Panc1 (cell line): Measurements from ENCODE around the gene VWA8. TPM values are rescaled to one million over a fixed set of nuclear protein-coding genes. Genes with fewer than 3 reads are reported as not detected.

Source experiments
- ATAC-seq: fragments of 200-7000 bp; cut with Tn5 transposase; 2 replicates; pipeline ENCODE4 v1.9.1; 2020; ENCODE audit warnings: mild to moderate bottlenecking, moderate library complexity
- BruUV-seq: library from RNA; stranded (reverse); fragments of 400-500 nt; replicated peaks from 2 replicates; lab custom pipeline; 2021; lab: Mats Ljungman, UMichigan
- CTCF ChIA-PET: fragments of 300-600 bp; sonication (Branson Sonifier 250); formaldehyde crosslinking; loops from one replicate; lab custom pipeline; 2022; ENCODE audit warnings: antibody characterized with exemption; lab: Charles Lee
- POLR2A ChIA-PET: fragments of 300-600 bp; sonication (Branson Sonifier 250); formaldehyde crosslinking; loops from one replicate; lab custom pipeline; 2022; ENCODE audit warnings: antibody characterized with exemption; lab: Charles Lee
- DNase-seq: peaks from one replicate; pipeline ENCODE4 v3.0.0-alpha.2; 2010; ENCODE audit warnings: low read depth, low spot score
- H3K27ac ChIP-seq: 2 replicates; pipeline ENCODE4 v1.5.1; 2011; ENCODE audit warnings: mild to moderate bottlenecking, low read length, inconsistent platforms
- H3K27me3 ChIP-seq: fragments of 200-500 bp; sonication (Bioruptor generic); 2 replicates; pipeline ENCODE4 v1.6.0; 2014; ENCODE audit warnings: low read length, inconsistent platforms; ENCODE audit not compliant: control insufficient read depth, insufficient read depth
- H3K36me3 ChIP-seq: fragments of 200-500 bp; sonication (Bioruptor generic); 2 replicates; pipeline ENCODE4 v1.5.1; 2014; ENCODE audit warnings: inconsistent platforms, mild to moderate bottlenecking, low read length, moderate library complexity; ENCODE audit not compliant: control insufficient read depth, insufficient read depth
- H3K4me1 ChIP-seq: 2 replicates; pipeline ENCODE4 v1.5.1; 2011; ENCODE audit warnings: inconsistent platforms, mild to moderate bottlenecking, low read length, moderate library complexity; ENCODE audit not compliant: control insufficient read depth, insufficient read depth
- H3K4me3 ChIP-seq, 2 experiments: 2 replicates each; pipeline ENCODE4 v1.5.1; 2011 to 2012; ENCODE audit warnings: low read depth in 2 of 2, low read length in 2 of 2, mild to moderate bottlenecking in 2 of 2, inconsistent platforms in 1 of 2, moderate library complexity in 1 of 2
- H3K9me3 ChIP-seq: fragments of 200-500 bp; sonication (Bioruptor generic); 2 replicates; pipeline ENCODE4 v1.5.1; 2014; ENCODE audit warnings: low read depth, mild to moderate bottlenecking, inconsistent platforms, low read length, moderate library complexity; ENCODE audit not compliant: control insufficient read depth, insufficient read depth
- POLR2AphosphoS5 ChIP-seq: IDR thresholded peaks from 2 replicates; pipeline ENCODE4 v1.6.1; 2012; ENCODE audit warnings: mild to moderate bottlenecking, low read depth, low read length, moderate library complexity
- SIN3A ChIP-seq: IDR thresholded peaks from 2 replicates; pipeline ENCODE4 v1.6.1; 2012; ENCODE audit warnings: low read depth, mild to moderate bottlenecking, low read length, moderate library complexity, borderline replicate concordance; ENCODE audit not compliant: insufficient read depth
- TCF7L2 ChIP-seq: IDR thresholded peaks from 2 replicates; pipeline ENCODE4 v1.6.1; 2011; ENCODE audit warnings: mild to moderate bottlenecking, low read depth, low read length, inconsistent platforms
- in situ Hi-C: cut with HindIII; loops from 2 replicates; pipeline ENCODE4 v1.10.0; 2016; ENCODE audit warnings: low sequenced_read_pairs, low pct_unique_long_range_greater_than_20kb
- intact Hi-C: fragments of 100-400 bp; cut with micrococcal nuclease; formaldehyde crosslinking; loops from one replicate; pipeline ENCODE4 v1.10.0; 2022; ENCODE audit not compliant: unreplicated experiment
- total RNA-seq: library from RNA; stranded (reverse); gene quantifications from one replicate; pipeline ENCODE4 v1.2.1, GENCODE V29; 2021; ENCODE audit not compliant: unreplicated experiment
- TF ChIP-seq, protein P1 (sequence below): fragments of 450-650 bp; IDR thresholded peaks from 2 replicates; pipeline ENCODE4 v1.5.1; 2017; ENCODE audit warnings: mild to moderate bottlenecking
- TF ChIP-seq, protein P2 (sequence below), 2 experiments: IDR thresholded peaks; 2 replicates each; pipeline ENCODE4 v1.6.1; 2011 to 2012; ENCODE audit warnings: low read depth in 2 of 2, control low read depth in 1 of 2, low read length in 1 of 2, mild to moderate bottlenecking in 1 of 2, moderate library complexity in 1 of 2; ENCODE audit not compliant: insufficient read depth in 1 of 2

Gene VWA8
- total RNA-seq, 1 experiment from 2014 or later, result 11.2 TPM

DNA sequence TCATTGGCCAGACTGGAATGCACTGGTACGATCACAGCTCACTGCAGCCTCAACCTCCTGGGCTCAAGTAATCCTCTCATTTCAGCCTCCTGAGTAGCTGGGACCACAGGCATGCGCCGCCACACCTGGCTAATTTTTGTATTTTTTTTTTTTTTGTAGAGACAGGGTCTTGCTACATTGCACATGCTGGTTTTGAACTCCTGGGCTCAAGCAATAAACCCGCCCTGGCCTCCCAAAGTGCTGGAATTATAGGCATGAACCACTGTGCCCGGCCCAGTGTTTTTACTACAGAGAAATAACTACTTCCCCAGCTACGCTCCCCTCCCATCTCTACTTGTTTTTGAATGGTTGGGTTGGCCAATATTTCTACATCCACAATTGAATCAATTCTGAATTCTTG lies 381.0 kb downstream of the VWA8 start:
- Histone ChIP-seq H3K4me1 (no peaks in the 10 kb centered on the region), H3K36me3 (no peaks in the 10 kb centered on the region), H3K9me3 (no peaks in the 10 kb centered on the region), H3K27ac (no peak overlapping the region), H3K4me3 (no peak overlapping the region), H3K27me3 (no peaks in the 10 kb centered on the region)
- POLR2A ChIA-PET, result no interaction called here
- DNase-seq (no peak), ATAC-seq (no peak)
- TF ChIP-seq, protein P1, sequence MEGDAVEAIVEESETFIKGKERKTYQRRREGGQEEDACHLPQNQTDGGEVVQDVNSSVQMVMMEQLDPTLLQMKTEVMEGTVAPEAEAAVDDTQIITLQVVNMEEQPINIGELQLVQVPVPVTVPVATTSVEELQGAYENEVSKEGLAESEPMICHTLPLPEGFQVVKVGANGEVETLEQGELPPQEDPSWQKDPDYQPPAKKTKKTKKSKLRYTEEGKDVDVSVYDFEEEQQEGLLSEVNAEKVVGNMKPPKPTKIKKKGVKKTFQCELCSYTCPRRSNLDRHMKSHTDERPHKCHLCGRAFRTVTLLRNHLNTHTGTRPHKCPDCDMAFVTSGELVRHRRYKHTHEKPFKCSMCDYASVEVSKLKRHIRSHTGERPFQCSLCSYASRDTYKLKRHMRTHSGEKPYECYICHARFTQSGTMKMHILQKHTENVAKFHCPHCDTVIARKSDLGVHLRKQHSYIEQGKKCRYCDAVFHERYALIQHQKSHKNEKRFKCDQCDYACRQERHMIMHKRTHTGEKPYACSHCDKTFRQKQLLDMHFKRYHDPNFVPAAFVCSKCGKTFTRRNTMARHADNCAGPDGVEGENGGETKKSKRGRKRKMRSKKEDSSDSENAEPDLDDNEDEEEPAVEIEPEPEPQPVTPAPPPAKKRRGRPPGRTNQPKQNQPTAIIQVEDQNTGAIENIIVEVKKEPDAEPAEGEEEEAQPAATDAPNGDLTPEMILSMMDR, result no peak
- TF ChIP-seq POLR2AphosphoS5 (no peak), TCF7L2 (no peak), SIN3A (no peak)
- TF ChIP-seq, protein P2, sequence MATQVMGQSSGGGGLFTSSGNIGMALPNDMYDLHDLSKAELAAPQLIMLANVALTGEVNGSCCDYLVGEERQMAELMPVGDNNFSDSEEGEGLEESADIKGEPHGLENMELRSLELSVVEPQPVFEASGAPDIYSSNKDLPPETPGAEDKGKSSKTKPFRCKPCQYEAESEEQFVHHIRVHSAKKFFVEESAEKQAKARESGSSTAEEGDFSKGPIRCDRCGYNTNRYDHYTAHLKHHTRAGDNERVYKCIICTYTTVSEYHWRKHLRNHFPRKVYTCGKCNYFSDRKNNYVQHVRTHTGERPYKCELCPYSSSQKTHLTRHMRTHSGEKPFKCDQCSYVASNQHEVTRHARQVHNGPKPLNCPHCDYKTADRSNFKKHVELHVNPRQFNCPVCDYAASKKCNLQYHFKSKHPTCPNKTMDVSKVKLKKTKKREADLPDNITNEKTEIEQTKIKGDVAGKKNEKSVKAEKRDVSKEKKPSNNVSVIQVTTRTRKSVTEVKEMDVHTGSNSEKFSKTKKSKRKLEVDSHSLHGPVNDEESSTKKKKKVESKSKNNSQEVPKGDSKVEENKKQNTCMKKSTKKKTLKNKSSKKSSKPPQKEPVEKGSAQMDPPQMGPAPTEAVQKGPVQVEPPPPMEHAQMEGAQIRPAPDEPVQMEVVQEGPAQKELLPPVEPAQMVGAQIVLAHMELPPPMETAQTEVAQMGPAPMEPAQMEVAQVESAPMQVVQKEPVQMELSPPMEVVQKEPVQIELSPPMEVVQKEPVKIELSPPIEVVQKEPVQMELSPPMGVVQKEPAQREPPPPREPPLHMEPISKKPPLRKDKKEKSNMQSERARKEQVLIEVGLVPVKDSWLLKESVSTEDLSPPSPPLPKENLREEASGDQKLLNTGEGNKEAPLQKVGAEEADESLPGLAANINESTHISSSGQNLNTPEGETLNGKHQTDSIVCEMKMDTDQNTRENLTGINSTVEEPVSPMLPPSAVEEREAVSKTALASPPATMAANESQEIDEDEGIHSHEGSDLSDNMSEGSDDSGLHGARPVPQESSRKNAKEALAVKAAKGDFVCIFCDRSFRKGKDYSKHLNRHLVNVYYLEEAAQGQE (IDR thresholded peaks at IDR 0.05; ENCODE audit: insufficient read depth in 1 of 2, low read depth in 2 of 2, low read length in 1 of 2), result no peak
- intact Hi-C loops, result no loop called here
- BruUV-seq, result no TSS peak
- CTCF ChIA-PET, result no interaction called here
- in situ Hi-C loops, result no loop called here

DNA sequence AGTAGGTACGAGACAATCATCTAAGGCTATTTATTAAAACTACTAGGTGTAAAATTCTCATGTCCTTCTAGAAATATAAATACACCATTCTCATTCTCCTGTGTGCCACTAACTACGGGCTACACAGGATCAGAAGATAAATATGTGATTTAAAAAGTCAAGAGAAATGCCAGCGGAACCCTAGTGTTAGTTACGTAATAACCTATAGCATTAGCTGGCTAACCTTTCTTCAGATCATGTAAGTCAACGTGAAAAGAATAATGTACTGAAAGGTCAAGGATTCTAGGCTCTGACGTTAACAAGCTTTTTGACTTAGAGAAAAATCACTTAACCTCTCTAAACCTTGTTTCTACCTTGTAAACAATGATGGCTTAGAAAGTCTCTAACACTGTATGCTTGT lies 381.7 kb downstream of the VWA8 start:
- Histone ChIP-seq H3K27ac (no peak overlapping the region), H3K36me3 (no peaks in the 10 kb centered on the region), H3K4me3 (no peak overlapping the region), H3K4me1 (no peaks in the 10 kb centered on the region), H3K27me3 (no peaks in the 10 kb centered on the region), H3K9me3 (no peaks in the 10 kb centered on the region)
- in situ Hi-C loops, result no loop called here
- POLR2A ChIA-PET, result no interaction called here
- no peak for DNase-seq
- CTCF ChIA-PET, result no interaction called here
- ATAC-seq, result no peak
- no TSS peak for BruUV-seq
- TF ChIP-seq TCF7L2 (no peak), POLR2AphosphoS5 (no peak), SIN3A (no peak)
- TF ChIP-seq, protein P1, result no peak
- TF ChIP-seq, protein P2 (IDR thresholded peaks at IDR 0.05; ENCODE audit: insufficient read depth in 1 of 2, low read depth in 2 of 2, low read length in 1 of 2), result no peak
- intact Hi-C loops, result no loop called here
